Stimulated activated CD8-positive, alpha-beta memory T cell treated with anti-CD3 and anti-CD28 coated beads, Interleukin-2, amount 100 ng/mL, for 48 hours (primary cell): ENCODE data around the gene MASP2.
A peak's percentile ranks its signal among the peaks of the same experiment; 100 is the strongest.
"Not testable (repeated sequence)": the region's sequence is repeated elsewhere in the genome, so short reads cannot be mapped to it uniquely, and the experiment has no call there.

Source experiments
- DNase-seq, 2 donors: peaks; one replicate each; pipeline ENCODE4 v3.0.0-alpha.2; 2020; ENCODE audit warnings: low read depth in 2 of 2

MASP2 gene

DNA sequence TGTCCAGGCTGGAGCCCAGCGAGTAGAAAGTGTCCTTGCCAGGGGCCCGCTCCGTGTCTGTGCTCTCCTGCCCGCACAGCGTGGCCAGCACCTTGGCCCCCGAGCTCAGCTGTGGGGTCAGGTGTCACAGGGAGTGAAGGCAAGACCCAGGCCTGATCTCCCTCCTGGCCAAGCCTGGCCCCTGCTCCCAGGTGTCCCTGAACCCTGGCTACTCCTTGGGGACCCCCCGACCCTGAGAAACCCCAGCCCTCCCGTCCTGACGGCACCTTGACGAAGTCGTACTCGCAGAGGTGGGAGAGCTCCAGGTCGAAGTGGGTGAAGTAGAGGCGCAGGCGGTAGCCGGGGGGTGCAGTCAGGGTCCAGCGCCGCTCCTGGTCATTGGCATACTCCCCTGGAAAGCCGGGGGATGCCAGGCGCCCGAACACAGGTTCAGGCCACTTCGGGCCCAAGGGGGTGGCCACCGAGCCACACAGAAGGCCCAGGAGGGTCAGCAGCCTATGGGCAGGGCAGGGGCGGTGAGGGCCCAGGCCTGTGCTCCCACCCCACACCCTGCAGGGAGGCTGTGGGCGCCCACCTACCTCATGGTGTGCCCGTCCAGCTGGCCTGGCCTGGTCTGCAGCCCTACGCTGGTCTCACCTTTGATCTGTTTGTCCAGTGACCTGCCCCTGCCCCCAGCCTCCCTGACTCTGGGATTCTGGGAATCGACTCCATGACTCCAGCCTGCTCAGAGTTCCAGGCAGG, at the start of gene MASP2:
Gene MASP2, minus strand, starts transcription at position 615 of the 741 bp plus-strand sequence. Its CDS starts 32 bp downstream, at position 583.
- DNase-seq: no peak

DNA sequence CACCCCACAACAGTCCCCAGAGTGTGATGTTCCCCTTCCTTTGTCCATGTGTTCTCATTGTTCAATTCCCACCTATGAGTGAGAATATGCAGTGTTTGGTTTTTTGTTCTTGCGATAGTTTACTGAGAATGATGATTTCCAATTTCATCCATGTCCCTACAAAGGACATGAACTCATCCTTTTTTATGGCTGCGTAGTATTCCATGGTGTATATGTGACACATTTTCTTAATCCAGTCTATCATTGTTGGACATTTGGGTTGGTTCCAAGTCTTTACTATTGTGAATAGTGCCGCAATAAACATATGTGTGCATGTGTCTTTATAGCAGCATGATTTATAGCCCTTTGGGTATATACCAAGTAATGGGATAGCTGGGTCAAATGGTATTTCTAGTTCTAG, 36.7 kb upstream of the MASP2 start:
- DNase-seq: not testable (repeated sequence)

DNA sequence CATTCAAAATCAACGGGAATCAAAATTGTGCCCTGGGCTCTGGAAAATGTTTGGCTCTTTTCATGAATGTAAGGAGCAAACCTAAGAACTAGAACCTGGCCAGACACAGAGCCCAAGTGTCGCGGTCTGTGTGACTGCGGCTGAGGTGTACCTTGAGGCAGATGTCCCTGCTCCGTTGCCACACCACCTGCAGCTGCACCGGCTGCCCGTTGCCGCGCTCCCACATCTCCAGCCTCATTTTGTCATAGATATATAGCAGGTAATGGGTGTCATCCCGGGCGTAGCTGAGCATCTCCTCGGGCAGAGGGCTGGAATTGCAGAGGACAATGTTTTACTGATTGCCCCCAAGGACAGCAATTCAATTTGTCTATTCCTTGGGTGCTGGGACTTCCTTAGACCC, 33.9 kb upstream of the MASP2 start:
- no peak for DNase-seq

DNA sequence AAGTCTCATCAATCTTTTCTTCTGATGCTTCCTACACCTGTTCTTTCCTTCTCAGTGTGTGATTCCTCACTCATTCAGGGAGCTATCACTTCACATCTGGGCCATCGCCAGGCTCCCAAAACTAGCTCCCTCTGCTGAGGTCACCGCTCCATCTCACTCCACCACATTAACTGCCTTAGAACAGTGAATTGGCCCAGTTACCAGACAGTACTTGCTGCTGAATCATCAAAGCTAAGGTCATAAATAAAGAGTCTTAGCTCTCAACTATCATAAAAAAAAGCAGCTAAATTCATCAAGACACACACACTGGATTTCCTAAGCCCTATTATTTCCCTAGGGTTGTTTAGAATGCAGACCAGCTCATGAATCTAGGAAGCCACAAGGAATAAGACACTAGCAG, 31.6 kb upstream of the MASP2 start:
- no peak for DNase-seq

DNA sequence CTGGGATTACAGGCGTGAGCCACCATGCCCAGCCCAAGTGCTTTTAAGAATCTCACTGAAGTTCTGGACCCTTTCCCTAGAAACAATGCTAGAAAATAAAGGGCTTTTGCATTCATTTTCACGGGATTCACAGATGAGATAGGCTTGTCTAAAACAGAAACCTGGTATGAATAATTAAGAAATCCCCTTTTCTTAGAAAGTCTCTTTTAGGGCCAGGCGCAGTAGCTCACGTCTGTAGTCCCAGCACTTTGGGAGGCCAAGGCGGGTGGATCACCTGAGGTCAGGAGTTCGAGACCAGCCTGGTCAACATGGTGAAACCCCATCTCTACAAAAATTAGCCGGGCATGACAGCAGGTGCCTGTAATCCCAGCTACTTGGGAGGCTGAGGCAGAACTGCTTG, 26.4 kb upstream of the MASP2 start:
- DNase-seq: not testable (repeated sequence)

DNA sequence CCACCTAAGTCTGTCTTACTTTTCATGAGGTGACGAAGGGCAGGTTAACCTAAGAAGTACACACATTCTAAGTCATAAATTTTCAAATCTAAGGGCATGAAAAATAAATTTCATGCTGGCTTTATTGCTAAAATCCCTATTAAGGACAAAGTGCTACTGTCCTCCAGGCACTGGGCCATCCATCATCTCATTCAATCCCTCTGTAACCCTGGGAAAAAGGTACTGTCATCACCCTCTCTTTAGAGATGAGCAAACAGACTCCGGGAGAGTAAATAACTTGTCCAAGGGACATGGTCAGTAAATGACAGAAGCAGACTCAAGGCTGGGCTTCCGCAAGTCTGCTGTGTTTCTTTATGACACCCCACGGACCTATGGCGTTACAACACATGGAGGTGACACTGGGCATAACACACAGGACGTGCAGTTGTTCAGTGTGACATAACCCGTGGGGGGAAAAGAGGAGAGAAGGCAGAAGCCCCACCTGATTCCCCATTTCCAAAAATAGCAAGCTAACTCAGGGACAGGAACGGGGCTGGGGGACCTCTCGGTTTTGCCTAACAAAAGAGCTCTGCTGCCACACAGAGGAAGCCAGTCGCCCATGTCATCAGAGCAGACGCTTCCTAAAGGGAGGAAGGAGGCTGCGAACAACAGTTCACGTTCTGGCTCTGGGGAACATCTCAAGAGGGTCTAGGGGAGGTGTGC, 25.3 kb upstream of the MASP2 start:
- no peak for DNase-seq

DNA sequence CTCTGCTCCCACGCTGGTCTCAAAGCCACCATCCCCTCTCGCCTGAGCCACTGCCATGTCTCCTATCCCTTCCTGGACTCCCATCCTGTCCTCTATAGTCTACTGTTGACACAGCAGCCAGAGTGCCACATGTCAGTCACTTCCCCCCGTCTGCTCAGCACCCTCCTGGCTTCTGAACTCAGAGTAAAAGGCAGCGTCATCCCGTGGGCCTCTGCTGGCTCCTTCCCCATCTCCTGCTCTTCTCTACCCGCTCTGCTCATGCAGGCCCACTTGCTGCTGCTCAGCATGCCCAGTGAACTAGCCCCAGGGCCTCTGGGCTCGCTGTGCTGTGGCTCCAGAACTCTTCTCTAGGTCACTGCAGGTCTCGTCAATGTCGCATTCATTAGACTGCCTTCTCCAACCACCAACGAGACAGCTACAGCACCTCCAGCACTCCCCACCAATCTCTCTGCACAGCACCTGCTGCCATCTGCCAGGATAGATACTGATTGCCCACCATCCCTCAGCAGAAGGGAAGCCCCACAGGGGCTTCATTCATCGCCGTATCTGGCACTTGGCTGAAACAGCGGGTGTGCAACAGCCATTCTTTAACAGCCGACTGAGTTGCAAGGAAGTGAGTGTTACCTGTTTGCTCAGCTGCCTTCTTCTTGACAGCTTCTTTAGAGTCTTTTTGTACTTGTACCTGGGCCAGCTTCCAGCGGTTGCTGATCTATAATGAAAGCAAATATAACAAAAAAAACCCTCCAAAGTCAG, 24.6 kb upstream of the MASP2 start:
- DNase-seq: no peak

DNA sequence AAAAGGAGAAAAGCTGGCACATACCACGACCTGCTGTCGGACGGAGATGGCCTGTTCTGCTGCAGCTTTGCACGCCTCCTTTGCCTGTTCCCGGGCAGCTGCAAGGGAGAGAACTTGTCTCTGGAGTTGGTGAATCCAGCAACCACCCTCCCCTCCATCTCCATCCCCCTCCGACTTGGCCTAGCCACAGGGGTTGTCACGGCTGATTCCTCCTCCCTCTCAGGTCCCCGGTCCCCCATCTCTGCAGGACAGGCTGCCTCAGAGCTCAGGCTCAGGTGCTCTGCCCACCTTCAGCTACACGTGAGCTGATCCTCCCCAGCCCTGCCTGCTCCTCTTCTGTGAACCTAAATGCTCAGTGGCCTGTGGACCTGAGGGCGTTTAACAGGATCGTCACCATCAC, 23.8 kb upstream of the MASP2 start:
- no peak for DNase-seq

DNA sequence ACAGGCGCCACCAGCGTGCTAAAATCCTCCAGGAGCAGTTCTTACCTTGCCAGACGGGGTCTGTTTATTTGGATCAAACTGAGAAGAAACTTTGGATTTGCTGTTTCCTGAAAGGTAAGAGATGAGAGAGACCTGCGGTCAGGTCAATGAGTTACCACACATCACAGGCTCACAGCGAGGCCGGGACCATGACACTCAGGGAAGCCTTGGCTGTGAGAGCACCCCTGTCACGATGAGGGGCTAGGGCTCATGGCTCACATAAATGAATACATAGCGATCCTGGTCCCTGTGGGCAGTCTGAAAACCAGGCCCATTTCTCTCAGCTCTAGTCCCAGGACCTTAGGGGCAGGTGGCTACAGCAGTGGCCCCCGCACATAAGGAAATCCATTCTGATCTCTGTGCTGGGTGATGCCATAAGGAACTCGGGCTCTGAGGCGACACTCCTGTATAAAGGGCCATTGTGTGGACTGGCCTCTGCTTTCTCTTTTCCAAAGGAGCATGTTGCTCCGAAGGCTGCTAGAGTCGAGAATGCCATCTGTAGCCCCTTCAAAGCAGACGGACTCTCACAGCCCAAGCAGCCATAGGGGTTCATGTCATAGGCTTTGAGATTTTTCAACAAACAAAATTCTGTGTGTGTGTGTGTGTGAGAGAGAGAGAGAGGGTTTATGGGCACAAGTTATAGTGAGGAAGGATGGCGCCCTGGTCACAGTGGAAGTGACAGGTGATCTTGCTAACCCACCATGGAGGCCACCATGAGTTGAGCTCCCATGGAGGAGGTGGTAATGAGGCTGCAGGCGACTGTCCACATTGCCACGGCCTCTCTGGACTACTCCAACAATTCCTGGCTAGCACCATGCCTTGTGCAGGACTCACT, 21.8 kb upstream of the MASP2 start:
- DNase-seq: no peak

DNA sequence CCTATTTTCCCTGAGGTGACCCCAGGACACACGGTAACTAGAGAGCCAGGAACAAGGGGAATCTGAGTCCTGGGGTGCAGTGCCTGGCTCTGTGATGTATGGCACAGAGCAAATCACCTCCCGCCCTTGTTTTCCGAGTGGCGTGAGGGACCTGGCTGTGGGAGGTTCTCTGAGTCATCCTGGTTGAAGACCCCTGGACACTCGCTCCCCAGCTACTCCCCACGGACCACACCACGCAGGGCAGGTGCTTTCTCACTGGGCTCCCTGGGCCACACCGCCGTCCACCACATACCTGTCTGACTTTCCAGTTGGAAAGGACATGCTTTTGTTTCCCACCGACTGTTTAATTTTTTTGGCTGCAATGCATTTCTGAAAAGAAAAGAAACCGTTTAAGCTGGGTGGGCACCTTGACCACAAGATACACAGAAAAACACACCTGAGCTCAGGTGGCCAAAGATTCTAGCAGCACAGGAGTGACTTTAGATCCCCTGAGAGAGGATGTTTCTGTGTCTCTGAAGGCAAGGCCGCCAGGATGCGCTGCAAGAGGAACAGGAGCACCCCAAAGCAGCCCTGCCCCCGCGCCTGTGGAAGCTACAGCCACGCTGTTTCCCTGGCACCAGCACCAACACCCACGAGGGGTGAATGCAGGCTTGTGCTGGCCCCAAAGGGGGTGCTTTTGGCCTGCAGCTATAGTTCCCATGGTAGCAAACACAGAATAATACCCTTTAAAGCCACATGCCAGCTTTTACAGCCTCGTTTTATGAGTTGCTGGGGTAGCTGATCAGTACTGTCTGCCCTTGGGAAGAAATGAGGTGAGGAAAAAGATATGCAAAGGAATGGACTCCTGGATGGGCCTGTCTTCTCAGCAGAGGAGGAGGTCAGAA, 20.9 kb upstream of the MASP2 start:
- no peak for DNase-seq

DNA sequence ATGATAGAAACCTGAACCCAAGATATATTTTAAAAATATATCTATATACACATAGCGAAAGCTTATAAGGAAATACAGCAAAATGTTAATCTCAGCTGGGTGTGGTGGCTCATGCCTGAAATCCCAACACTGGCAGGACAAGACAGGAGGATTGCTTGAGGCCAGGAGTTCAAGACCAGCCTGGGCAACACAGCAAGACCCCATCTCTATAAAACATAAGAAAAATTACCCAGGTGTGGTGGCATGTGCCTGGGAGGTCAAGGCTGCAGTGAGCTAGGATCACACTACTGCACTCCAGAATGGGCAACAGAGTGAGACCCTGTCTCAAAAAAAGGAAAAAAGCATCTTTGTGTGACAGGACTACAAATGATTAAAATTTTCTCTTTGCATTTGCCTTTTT, 18.8 kb upstream of the MASP2 start:
- no peak for DNase-seq

DNA sequence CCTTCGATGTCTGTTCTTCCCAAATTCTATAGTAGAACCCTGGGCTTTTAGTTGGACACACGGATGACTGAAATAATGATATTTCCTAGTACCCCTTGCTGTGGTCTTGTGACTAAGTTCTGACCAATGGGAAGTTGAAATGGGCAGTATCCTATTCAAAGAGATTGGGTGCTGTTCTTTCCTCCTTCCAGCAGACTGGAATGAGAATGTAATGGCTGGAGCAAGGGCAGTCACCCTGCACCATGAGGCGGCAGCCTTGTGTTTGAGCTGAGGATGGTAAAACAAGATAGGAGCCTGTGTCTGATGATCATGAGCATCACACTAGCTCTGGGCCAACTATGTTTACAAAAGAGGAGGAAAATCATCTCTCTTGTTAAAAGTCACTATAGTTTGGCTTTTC, 17.9 kb upstream of the MASP2 start:
- no peak for DNase-seq

DNA sequence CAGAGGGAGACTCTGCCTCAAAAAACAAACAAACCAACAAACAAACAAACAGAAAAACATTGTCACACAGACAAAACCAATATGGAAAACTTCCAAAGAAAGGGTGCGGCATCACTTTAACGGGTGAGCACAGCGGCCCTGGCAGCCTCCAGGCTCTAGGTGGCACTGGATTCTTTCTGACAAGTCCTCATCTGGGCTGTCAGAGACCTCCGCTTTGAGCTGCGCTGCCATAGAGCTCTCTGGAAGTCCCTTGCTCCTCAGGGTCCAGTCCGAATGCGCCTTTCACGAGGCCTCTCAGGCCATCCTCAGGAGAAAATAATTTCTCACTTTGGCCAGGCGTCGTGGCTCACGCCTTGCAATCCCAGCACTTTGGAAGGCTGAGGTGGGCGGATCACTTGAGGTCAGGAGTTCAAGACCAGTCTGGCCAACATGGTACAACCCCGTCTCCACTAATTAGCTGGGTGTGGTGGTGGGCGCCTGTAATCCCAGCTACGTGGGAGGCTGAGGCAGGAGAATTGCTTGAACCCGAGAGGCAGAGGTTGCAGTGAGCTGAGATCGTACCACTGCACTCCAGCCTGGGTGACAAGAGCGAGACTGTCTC, 17.0 kb upstream of the MASP2 start:
- DNase-seq: not testable (repeated sequence)

DNA sequence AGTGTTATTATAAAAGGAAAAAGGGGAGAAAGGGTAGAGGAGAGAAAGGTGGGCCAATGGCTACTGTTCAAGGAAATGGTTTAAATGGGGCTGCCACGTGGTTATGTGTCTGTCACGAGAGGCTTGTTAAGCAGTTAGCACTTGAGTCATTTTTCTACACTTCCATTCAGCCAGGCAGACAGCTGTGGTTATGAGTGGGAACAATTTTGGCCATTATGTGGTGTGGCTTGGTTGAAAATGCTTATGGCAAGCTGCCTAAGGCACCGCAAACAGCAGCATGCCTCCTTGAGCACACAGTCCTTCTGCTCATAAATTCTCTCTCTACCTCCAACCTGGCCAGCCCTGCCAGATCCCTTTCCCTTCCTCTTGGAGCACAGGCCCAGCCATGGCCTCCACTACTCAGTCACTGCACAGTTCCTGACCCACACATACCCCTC, 15.9 kb upstream of the MASP2 start:
- no peak for DNase-seq

DNA sequence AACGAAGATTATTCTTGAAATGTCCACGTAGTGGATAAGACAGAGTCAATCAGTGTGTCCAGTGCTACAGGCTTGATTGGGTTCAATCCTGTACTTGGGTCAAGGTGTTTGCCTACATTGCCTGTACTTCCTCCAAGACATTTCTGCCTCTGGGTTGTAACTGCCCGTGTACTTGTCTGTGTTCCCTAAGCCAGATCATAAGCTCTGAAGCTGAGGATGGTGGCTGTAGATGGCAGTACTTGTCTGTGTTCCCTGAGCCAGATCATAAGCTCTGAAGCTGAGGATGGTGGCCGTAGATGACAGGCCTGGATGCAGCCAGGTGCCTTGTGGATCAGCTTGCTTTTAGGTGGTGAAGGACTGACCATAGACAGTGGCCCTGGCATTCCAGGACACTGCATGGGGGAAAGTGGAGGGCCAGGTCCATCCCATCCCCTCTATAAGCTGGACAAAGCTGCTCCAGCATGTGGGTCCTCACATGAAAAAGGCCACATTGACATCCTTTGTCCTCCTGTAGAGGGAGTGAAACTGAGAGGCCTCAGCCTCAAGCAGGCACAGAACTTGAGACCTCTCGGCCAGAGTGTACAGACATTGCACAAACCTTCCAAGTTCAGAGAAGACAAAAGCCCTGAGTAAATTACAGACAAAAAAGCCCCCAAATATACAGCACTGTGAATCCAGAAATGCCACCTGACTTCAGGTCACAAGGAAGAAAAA, 14.8 kb upstream of the MASP2 start:
- DNase-seq: no peak

DNA sequence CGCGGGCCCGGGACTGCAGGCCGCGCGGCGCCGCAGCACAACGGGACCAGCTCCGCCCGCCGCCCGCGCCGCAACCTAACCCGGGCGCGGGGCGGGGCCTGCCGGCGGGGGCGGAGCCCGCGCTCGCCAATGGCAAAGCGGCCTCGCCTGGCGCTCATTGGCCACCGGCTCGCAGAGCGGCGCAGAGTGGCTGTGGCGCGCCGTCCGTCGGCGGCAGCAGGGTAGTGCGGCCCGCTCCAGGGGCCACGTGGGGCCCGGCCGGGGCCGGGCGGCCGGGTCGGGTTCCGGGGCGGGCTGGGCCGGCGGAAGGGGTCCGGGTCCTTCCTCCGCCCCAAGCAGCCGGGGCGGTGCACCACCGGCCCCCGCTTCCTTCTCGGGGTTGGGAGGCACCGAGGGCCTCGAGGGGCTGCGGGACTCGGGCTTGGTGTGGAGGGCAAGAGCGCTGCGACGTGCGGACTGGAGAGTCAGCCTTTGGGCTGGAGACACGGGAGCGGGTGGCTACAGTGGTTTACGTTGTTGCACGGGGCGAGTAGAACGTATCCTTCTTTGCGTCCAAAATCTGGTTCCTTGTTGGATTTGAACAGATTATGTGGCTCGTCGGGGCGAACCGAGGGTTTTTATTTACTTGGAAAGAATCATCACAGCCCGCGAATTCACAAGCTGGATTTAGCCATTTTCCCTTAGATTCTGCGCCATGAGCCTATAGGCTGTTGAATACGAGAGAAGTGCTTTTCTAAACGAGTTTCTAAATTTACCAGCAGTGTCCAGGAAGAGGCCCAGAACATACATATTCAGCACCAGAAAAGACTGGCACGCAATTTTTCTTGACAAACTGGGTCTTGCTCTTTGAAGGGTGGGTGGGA, 13.2 kb upstream of the MASP2 start, which contains the start of gene SRM:
Gene SRM, minus strand, starts transcription at position 51 of the 863 bp plus-strand sequence. CDS start 75 bp downstream, outside the sequence.
- peak; percentile 85 to 91 for DNase-seq

DNA sequence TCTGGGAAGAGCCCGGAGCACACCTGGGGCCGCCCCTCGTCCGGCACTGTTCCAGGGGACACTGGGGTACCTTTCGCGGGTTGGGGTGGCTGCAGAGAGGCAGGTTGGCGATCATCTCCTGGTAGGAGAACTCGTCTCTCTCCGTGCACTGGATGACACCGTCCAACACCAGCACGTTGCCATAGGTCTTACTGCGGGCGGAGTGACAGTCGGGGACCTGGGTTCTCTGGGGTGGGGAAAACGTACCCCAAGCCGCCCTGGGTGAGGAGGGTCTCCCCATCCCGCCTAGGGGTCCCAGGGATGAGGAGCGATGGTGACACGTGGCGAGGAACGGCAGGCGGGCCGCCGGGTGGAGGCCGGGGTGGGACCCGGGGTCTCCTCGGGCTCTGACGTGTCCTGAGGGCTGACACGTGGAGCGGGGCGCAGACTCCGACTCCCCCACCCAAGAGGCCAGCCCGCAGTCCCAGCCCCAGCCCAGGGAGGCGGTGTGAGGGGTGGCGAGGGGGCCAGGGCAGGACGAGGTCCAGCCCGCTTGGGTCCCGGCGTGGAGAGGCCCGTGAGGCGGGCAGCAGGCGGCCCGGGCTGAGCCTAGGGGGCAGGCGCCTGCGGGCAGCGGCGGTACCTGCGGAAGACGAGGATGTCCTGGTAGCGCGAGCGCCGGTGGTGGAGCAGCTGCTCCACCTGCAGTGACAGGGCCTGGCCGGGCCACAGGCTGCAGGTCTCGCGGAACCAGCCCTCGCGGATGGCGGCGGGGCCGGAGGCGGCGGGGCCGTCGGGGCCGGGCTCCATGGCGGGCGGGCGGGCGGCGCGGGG, 12.3 kb upstream of the MASP2 start:
- DNase-seq: no peak
